Measurements from ENCODE around the gene RASA2.

The RASA2 gene

DNA sequence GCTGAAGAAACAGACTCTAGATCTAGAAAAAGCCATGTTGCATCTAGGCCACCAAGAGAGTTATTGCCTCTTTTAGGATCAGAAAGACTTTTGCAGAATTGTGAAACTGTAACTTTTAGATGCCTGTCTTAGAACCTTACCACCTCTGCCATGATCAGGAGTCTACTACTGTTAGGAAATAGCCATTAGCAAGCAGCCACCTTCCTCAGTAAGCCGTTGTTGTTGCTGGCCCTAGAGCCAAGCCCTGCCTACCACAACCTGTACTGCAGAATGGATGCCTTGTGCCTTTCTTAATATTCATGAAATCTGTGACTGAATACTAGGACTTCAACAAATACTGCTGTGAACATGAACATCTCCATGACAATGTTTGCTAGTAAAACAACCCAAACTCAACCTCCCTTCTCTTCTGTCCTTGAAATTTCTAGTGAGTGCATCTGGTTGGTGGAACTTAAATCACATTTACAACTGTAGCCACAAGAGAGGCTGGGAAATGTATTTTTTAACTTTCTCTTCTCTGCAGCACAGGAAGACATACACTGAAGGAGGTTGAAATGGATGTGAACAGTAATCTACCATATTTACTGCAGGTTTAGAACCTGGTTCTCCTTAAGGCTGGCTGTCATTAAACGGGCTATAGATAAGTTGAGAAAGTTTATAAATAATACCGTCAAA is 20.7 kb downstream of the RASA2 start:
- TF ChIP-seq Cebpa-rat (IDR thresholded peaks at IDR 0.05): no peak
- Histone ChIP-seq H3K4me3 (no peak overlapping the region), H3K27ac (no peak overlapping the region), H3K4me1 (peaks cover 4 to 38% (median 16%) of the 10 kb centered on the region in 10 experiments; a peak in 17 of 20 replicates), H4K20me1 (peaks cover 0 to 98% (median 22%) of the 10 kb centered on the region in 11 experiments; a peak in 11 of 22 replicates), H3K9me3 (replicated peaks in 1 of 11) (peaks cover 0 to 32% (median 0%) of the 10 kb centered on the region in 11 experiments; a peak in 4 of 22 replicates), H3K4me2 (no peak overlapping the region), H3K36me3 (peaks cover 0 to 89% (median 44%) of the 10 kb centered on the region in 11 experiments; a peak in 18 of 22 replicates), H3K9ac (no peak overlapping the region), H3K27me3 (no peaks in the 10 kb centered on the region)

DNA sequence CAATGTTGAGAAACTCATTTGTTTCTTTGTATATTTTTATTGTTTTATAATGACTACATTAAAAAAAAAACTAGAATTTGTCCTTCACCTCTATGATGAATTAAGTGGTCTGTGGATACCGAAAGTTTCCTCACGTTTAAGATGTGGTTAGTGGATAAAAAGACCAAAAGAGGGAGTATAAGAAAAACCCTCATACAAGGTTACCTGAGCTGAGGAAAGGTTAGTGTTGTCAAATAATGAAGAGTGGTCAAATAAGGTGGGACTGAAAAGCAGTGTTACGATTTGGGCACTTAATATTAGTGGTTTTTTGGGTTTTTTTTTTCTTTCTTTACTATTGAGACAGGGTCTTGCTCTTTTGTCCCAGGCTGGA is 21.2 kb downstream of the RASA2 start:
- Histone ChIP-seq H3K36me3 (peaks cover 0 to 89% (median 44%) of the 10 kb centered on the region in 11 experiments; a peak in 18 of 22 replicates), H3K4me2 (no peak overlapping the region), H3K27ac (no peak overlapping the region), H3K9ac (no peak overlapping the region), H3K9me3 (replicated peaks in 1 of 11) (peaks cover 0 to 30% (median 0%) of the 10 kb centered on the region in 11 experiments; a peak in 4 of 22 replicates), H3K4me1 (peaks cover 4 to 41% (median 16%) of the 10 kb centered on the region in 10 experiments; a peak in 17 of 20 replicates), H3K4me3 (no peak overlapping the region), H3K27me3 (no peaks in the 10 kb centered on the region), H4K20me1 (peaks cover 0 to 96% (median 22%) of the 10 kb centered on the region in 11 experiments; a peak in 11 of 22 replicates)
- TF ChIP-seq Cebpa-rat (IDR thresholded peaks at IDR 0.05): no peak

GRCh38 chr3:141511361-141511760 is 24.5 kb downstream of the RASA2 start:
- H4K20me1 ChIP-seq: peaks cover 0 to 63% (median 18%) of the 10 kb centered on the region in 11 experiments; a peak in 10 of 22 replicates
- no peak for TF ChIP-seq Cebpa-rat (IDR thresholded peaks at IDR 0.05)
- H3K4me3 ChIP-seq: no peak overlapping the region
- H3K27ac ChIP-seq: 0 out of 22 replicates have a peak overlapping the region, but pooled peaks of 1 of the 11 experiments have one; percentile 2
- no peak overlapping the region for H3K9ac ChIP-seq
- peaks cover 0 to 23% (median under 1%) of the 10 kb centered on the region in 11 experiments; a peak in 12 of 22 replicates for H3K9me3 ChIP-seq (replicated peaks in 1 of 11)
- H3K27me3 ChIP-seq: no peaks in the 10 kb centered on the region
- peak overlapping the region in 7 of 11 experiments; percentile 9 to 59 (median 34); a peak in 14 of 22 replicates for H3K4me2 ChIP-seq
- peaks cover 7 to 85% (median 47%) of the 10 kb centered on the region in 11 experiments; a peak in 21 of 22 replicates for H3K36me3 ChIP-seq
- peaks cover 4 to 41% (median 16%) of the 10 kb centered on the region in 10 experiments; a peak in 17 of 20 replicates for H3K4me1 ChIP-seq

DNA sequence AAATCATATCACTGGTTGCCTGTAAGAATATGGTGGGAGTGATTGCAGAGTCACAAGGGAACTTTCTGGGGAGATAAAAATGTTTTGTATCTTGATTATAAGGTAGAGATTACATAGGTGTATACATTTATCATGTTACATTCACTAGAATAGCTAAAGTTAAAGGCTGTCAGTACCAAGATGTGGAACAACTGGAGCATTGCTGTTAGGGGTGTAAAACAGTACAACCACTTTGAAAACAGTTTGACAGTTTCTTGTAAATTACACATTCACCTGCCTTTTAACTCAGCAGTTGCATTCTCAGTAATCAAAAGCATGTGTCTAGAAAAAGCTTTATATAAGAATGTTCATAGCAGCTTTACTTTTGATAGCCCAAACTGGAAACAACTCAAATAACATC is 27.6 kb downstream of the RASA2 start:
- Histone ChIP-seq H3K4me1 (peaks cover 4 to 39% (median 14%) of the 10 kb centered on the region in 10 experiments; a peak in 17 of 20 replicates), H3K36me3 (peaks cover 19 to 87% (median 70%) of the 10 kb centered on the region in 11 experiments), H3K4me2 (no peak overlapping the region), H3K4me3 (no peak overlapping the region), H3K27ac (no peak overlapping the region), H4K20me1 (peaks cover 0 to 32% (median 10%) of the 10 kb centered on the region in 11 experiments; a peak in 9 of 22 replicates), H3K9me3 (replicated peaks in 1 of 11) (peaks cover 12 to 29% (median 16%) of the 10 kb centered on the region in 11 experiments), H3K9ac (no peak overlapping the region), H3K27me3 (no peaks in the 10 kb centered on the region)
- no peak for TF ChIP-seq Cebpa-rat (IDR thresholded peaks at IDR 0.05)

DNA sequence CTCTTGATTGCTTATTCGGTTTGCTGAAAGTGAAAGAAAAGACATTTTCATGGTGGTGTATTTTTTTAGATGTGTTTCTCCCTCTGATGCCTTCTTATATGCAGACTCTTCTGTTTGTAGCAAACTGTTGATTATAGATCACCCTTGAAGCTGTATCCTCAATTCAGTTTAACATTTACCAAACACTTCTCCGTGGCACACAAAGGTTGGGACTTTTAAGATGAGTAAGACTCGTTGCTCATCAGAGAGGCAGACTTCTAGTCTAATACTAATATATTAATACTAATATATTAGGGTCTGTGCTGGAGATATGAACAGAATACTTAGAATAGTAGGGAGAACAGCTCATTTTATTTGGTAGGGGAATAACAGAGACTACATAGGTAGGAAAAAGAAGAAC is 32.8 kb downstream of the RASA2 start:
- H4K20me1 ChIP-seq: peaks cover 0 to 10% (median 0%) of the 10 kb centered on the region in 11 experiments; a peak in 2 of 22 replicates
- peaks cover 12 to 24% (median 16%) of the 10 kb centered on the region in 11 experiments for H3K9me3 ChIP-seq (replicated peaks in 1 of 11)
- H3K4me1 ChIP-seq: peaks cover 14 to 45% (median 32%) of the 10 kb centered on the region in 10 experiments
- no peak overlapping the region for H3K4me2 ChIP-seq
- no peak overlapping the region for H3K9ac ChIP-seq
- no peak for TF ChIP-seq Cebpa-rat (IDR thresholded peaks at IDR 0.05)
- no peaks in the 10 kb centered on the region for H3K27me3 ChIP-seq
- H3K27ac ChIP-seq: no peak overlapping the region
- H3K4me3 ChIP-seq: no peak overlapping the region
- peaks cover 31 to 89% (median 66%) of the 10 kb centered on the region in 11 experiments for H3K36me3 ChIP-seq

DNA sequence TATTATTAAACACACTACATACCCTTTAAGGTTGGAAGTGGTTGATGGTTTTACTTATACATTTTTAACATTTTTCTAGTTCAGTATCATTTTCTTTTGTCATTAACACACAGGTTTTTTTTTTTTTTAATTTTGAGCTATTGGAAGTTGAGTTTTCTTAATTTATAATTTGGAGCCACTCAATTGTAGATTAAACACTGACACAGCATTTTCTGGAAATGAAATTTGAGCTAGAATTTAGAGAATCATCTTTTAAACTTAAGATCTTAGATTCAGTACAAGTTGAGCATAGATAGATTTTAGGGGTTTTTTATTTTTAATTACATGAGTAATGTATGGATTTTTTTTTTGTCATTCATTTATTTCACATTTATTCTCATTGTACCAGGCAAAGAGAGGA is 35.0 kb downstream of the RASA2 start:
- Histone ChIP-seq H3K9ac (no peak overlapping the region), H3K36me3 (peaks cover 22 to 72% (median 54%) of the 10 kb centered on the region in 11 experiments), H4K20me1 (peaks cover 0 to 10% (median 0%) of the 10 kb centered on the region in 11 experiments; a peak in 2 of 22 replicates), H3K4me3 (no peak overlapping the region), H3K27me3 (no peaks in the 10 kb centered on the region), H3K27ac (peak overlapping the region in 4 of 11 experiments; percentile 15 to 56 (median 42); a peak in 4 of 22 replicates), H3K4me2 (peak overlapping the region in 9 of 11 experiments; percentile 25 to 93 (median 64); a peak in 12 of 22 replicates), H3K9me3 (replicated peaks in 1 of 11) (peaks cover 8 to 13% (median 10%) of the 10 kb centered on the region in 11 experiments), H3K4me1 (peaks cover 29 to 67% (median 54%) of the 10 kb centered on the region in 10 experiments)
- TF ChIP-seq Cebpa-rat (IDR thresholded peaks at IDR 0.05): no peak

DNA sequence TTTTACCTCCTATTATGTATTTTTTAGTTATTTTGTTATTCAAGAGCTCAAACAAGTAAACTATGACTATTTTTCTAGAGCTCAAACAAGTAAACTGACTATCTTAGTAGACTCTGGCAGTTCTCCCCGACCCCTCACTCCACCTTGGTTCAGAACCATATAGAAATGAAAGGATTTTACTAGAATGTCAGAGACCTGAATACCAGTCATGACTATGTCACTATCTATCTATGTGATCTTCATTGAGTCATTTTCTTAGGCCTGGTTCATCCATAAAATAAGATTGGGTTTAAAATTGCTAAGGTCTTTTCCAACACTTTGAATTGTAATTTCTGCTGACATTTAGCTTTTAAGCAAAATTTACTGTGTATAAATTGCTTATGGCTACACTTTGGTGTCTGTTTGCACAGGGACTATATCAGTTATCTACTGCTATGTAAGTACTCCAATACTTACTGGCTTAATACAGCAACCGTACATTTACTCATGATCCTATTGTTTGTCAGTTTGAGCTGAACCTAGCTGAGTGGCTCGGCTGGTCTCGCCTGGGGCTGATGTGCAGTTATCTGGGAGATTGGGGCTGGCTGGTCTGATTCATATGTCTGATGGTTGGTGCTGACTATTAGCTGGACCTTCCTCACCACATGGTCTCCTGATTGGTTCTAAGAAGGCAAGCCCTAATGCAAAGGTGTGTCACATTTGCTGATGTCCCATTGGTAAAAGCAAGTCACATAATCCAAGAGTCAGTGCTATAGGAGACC is 37.0 kb downstream of the RASA2 start:
- no peak overlapping the region for H3K4me3 ChIP-seq
- no peaks in the 10 kb centered on the region for H3K9me3 ChIP-seq (replicated peaks in 1 of 11)
- peak overlapping the region; percentile 49 to 93 (median 76); a peak in 20 of 22 replicates for H3K4me2 ChIP-seq
- no peaks in the 10 kb centered on the region for H3K27me3 ChIP-seq
- peaks cover 34 to 87% (median 69%) of the 10 kb centered on the region in 10 experiments for H3K4me1 ChIP-seq
- H4K20me1 ChIP-seq: peaks cover 0 to 10% (median 0%) of the 10 kb centered on the region in 11 experiments; a peak in 2 of 22 replicates
- no peak for TF ChIP-seq Cebpa-rat (IDR thresholded peaks at IDR 0.05)
- H3K36me3 ChIP-seq: peaks cover 14 to 55% (median 37%) of the 10 kb centered on the region in 11 experiments; a peak in 21 of 22 replicates
- peak overlapping the region in 8 of 11 experiments; percentile 69 to 90 (median 86); a peak in 17 of 22 replicates for H3K27ac ChIP-seq
- peak overlapping the region in 5 of 11 experiments; percentile 61 to 77 (median 71); a peak in 7 of 22 replicates for H3K9ac ChIP-seq

GRCh38 chr3:141524988-141525387 is 38.2 kb downstream of the RASA2 start:
- H4K20me1 ChIP-seq: peaks cover 0 to 10% (median 0%) of the 10 kb centered on the region in 11 experiments; a peak in 2 of 22 replicates
- peak overlapping the region; percentile 49 to 93 (median 76) for H3K4me2 ChIP-seq
- H3K36me3 ChIP-seq: peaks cover 8 to 43% (median 25%) of the 10 kb centered on the region in 11 experiments; a peak in 20 of 22 replicates
- H3K9ac ChIP-seq: peak overlapping the region; percentile 12 to 77 (median 62); a peak in 20 of 22 replicates
- TF ChIP-seq Cebpa-rat (IDR thresholded peaks at IDR 0.05): no peak
- H3K9me3 ChIP-seq (replicated peaks in 1 of 11): no peaks in the 10 kb centered on the region
- H3K4me1 ChIP-seq: peaks cover 46 to 94% (median 81%) of the 10 kb centered on the region in 10 experiments
- peak overlapping the region; percentile 30 to 90 (median 82) for H3K27ac ChIP-seq
- no peaks in the 10 kb centered on the region for H3K27me3 ChIP-seq
- H3K4me3 ChIP-seq: peak overlapping the region in 2 of 10 experiments; percentile 20 to 25; a peak in 4 of 20 replicates

All from BLaER1 treated with 17β-estradiol and CSF1 and Interleukin-3, amounts not matched to agents 10 nM and 100 nM (cell line).